NCI-H2196 treated with DMSO at 0.1 percent for 48 hours (cell line): ENCODE measurements around the gene KIAA1191.
"Not testable (repeated sequence)": the region's sequence is repeated elsewhere in the genome, so short reads cannot be mapped to it uniquely, and the experiment has no call there.

Experiments used
- DNase-seq: peaks from one replicate; lab custom pipeline; 2025; ENCODE audit not compliant: unreplicated experiment; lab: John Stamatoyannopoulos, UW

The KIAA1191 gene, protein sequence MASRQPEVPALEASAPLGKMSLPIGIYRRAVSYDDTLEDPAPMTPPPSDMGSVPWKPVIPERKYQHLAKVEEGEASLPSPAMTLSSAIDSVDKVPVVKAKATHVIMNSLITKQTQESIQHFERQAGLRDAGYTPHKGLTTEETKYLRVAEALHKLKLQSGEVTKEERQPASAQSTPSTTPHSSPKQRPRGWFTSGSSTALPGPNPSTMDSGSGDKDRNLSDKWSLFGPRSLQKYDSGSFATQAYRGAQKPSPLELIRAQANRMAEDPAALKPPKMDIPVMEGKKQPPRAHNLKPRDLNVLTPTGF

DNA sequence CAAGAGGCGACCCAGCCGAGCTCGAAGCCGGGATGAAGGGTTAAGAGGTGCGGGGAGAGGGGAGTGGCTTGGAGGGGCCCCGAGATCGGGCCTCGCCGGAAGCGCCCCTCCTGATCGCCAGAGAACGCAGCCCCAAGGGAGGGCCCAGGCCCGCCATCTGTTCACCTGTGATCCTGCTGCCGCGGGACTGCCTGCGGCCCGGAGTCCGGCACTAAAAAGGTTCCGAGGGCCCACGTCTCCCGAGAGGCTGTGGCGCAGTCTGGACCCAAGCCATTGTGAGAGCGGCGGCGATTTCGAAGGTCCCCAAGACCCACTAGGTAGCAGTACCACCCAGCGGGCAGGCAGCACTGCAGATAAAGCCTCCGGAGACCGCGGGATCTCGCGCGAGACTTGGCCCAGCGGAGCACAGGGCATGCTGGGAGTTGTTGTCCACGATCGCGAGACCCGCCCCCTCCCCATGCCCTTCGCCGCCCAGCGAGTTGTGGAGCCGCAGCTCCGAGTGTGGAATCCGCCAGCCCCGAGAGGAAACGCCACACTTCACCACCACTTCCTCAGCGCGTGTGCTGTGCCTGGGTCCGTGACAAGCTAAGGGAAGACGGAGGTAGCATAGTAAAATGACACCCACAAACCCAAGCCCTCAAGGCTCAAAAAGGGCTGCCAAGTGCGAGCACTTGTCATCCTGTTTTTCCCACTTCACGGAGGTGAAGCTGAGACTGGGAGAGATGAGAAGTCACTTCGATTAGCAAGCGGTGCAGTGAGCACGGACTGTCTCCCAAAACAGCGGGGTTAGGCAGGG, at the start of gene KIAA1191:
Gene KIAA1191, minus strand, starts transcription at position 328 of the 796 bp plus-strand sequence. CDS start 2,256 bp downstream, outside the sequence.
- DNase-seq = peak; percentile 82

DNA sequence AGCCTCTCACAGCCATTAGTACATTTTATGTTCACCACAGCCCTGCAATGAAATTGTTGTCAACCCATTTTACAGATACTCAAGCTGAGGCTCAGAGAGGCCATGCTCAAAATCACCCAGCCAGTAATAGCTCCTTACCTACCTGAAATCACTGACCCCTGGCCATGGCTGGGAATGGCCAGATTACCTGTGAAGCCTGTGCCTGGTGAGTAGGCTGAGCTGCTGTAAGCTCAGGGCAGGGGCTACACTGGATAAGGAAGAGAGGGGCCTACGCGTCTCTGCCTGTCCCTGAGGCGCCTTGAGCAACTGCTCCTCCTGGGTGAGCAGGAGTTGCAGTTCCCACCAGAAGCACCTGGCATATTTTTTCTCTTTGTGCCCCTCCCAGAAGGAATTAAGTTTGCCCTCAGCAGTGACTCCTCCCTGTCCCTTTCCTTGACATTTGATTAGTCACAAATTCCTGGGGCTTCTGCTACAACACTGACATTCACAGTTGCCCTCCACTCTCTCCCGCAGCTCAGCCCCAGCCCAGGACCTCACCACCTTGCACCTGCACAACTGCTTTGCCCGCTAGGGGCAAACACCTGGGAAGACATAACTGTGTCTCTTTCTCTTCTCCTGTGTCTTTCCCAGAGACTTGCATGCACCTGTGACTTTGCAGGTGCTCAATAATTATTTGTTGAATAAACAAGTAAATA, 49.1 kb upstream of the KIAA1191 start:
- no peak for DNase-seq

DNA sequence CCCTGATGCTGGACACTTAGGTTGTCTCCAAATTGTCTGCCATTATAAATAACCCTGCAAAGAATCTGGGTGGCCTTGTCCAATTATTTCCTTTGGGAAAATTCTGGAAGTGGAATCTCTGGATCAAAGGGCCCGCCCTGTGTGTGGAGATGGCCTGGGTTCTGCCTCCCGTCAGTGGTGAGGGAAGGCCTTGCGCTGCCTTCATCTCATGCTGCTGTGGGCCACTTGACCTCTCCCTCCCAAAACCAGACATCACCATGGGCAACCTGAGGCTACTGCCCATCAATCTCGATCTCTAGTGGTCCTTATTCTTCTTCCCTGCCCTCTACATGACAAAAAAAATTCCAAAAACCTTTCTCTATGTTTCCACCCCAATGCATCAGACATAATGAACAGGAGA, 48.2 kb upstream of the KIAA1191 start:
- no peak for DNase-seq

DNA sequence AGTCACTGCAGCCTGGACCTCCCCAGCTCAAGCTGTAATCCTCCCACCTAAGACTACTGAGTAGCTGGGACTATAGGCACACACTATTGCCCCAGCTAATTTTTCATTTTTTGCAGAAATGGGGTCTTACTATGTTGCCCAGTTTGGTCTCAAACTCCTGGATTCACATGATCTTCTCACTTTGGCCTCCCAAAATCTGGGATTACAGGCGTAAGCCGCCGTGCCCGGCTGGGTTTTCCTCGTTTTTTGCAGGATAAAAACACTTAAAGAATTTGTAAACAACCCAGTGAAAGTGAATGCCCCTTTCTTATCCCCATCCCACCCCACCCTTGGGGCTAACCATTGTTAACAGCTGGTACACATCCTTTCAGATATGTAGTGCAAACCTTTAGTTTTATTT, 47.0 kb upstream of the KIAA1191 start:
- no peak for DNase-seq

DNA sequence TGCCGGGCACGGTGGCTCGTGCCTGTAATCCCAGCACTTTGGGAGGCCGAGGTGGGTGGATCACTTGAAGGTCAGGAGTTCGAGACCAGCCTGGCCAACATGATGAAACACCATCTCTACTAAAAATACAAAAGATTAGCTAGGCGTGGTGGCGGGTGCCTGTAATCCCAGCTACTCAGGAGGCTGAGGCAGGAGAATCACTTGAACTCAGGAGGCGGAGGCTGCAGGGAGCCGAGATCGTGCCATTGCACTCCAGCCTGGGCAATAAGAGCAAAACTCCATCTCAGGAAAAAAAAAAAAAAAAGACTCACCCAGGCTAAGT, 46.6 kb upstream of the KIAA1191 start:
- DNase-seq = not testable (repeated sequence)

DNA sequence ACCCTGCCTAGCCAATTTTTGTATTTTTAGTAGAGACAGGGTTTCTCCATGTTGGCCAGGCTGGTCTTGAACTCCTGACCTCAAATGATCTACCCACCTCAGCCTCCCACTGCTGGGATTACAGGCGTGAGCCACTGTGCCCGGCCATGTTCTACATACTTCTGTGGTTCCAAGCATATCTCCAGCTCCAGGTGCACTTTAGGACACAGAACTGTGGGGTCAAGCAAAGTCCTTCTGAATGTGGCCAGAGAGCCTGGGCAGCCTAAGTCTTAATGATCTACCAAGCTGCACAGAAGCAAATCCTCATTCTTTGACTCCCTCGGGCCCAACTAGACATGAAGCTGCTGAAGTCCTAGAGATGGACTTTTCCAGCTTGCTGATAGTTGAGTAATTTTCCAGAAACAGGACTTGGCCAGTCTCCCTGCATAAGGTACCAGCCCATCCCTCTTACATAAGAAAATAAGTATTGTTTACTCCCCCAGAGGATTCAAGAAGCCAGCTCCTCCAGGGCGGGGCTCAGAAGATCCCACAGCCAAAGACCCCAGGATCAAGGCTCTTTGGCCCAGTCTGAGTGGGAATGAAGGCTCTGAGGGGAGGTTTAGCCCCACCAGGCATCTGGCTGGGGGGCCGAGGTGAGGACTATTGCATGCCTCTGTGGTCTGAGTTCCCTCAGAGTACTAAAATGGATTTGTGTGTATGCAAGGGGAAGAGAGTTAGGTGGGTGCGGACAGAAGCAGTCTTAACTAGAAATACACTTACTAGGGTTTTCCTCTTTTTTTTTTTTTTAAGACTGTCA, 46.1 kb upstream of the KIAA1191 start:
- no peak for DNase-seq

DNA sequence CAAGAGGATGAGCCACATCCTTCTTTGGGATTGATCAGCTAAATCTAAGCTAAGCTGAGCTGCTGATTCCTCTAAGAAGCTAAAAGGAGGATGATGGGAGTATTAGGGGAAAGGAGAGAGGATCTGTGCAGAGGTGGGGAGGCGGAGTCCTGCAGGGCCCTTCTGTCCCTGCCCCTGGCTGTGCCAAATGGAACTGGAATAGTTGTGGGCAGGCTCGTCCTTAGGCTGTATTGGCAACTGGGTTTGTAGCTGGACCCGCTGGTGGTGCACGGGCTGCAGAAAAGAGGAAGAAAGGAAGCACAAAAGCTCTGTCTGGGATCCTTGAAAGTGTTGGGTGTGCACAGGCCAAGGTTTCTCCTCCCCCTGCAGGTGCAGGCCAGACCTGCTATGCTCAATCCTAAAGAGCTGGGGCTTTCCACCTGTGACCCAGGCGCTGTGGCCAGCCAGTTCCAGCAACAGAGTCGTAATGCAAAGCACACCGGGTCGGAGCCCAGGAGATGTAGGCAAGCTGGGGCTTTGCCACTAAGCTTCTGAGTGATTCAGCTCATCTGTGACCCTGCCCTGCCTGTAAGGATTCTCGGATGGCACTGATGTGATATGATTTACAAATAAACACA, 45.0 kb upstream of the KIAA1191 start:
- DNase-seq = no peak

DNA sequence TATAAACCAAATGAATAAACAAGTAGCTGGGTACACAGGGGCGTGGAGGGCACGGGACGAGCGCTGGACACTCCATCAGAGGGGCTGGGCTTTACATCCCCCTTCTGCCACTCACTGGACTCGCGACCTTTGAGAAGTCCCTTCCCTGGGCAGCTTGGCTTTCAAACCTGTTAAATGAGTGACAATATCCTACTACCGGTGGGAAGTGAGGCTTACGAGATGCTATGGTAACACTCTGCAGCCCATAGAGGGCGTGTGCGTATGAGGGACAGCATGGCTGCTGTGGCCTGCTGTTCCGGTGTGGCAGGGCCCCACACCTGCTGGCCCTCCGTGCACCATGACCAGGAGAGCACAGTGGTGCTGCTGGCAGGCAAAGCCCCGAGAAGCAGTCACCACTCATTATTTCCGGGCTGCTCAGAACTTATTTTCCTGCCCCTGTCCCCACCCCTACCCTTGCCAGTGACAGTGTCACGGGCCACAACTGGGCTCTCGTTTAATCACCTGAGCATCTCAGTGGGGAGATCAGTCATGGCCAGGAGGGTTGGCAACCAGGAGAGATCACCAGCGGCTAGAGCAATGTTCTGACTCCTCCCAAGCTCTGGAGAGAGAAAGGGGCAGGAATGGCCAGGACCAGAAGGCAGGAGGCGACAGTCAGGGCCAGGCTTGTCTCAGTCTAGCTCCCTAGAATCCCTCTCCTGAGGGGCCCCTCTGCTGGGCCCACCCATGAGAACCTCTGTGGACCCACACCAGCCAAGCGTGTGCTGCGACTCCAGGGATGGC, 44.3 kb upstream of the KIAA1191 start:
- no peak for DNase-seq

DNA sequence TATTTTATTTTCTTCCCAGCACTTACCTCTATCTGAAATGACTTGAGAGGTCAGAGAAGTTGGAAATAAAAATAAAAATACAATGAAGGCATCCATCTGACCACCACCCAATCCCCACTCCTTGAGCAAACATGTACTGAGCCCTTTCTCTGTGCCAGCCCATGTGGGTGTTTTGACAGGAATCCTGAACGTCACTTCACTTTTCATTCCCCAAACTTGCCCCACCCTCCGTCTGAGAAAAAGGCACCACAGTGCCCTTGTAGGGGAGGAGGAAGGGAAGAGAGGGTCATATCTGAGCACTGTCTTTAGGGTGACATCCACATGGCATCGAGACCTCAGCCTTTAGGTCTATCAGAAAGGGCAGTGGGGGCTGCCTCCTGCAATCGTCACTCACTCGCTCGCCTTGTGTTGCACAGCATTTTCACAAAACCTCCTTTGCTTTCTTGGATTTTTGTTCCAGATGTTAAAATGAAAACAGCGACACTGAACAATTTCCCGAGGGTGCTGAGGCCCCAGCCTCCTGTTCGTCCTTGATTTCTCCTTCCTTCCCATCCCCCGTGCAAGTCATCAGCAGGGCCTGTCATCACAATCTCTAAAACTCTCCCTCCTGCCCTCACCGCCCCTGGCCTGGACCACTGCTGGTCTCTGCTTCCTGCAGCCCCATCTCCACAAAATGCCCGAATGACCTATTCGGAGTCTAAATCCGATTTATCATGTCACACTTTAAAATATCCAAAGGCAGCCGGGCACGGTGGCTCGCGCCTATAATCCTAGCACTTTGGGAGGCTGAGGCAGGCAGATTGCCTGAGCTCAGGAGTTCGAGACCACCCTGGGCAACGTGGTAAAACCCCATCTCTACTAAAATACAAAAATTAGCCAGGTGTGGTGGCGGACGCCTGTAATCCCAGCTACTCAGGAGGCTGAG, 40.0 kb upstream of the KIAA1191 start:
- no peak for DNase-seq

DNA sequence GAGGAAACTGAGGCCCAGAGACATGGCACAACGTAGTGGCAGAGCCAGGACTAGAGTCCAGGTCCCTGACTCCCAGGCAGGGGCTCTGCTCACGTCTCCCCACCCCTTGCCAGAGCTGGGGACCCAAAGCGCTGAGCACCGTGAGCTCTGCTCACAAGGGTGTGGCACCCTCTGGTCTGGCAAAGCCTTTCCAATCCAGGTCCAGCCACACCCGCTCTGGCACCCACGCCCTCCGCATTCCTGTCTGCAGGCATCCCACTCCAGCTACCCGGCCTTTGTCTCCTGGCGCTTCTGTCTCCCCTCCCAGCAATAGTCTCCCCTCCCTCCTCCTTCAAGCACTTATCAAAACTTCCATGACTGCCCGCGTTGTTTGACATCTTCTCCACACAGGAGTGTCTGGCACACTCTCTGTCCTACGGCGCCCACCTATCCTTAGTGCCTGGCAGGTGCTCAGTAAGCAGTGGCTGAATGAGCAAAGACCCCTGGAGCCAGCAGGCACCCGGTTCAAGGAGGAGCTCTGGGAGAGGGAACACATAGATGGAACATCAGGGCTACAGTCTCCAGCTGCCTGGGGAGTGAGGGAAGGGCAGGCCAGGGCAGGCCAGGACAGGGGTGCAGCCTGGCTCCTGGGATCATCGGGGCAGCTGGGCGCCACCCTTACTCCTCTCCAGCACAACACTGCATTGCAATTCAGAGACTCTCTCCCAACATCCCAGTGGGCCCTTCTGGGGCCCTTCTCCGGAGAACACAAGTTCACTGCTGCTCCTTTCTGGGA, 39.0 kb upstream of the KIAA1191 start:
- DNase-seq = no peak

DNA sequence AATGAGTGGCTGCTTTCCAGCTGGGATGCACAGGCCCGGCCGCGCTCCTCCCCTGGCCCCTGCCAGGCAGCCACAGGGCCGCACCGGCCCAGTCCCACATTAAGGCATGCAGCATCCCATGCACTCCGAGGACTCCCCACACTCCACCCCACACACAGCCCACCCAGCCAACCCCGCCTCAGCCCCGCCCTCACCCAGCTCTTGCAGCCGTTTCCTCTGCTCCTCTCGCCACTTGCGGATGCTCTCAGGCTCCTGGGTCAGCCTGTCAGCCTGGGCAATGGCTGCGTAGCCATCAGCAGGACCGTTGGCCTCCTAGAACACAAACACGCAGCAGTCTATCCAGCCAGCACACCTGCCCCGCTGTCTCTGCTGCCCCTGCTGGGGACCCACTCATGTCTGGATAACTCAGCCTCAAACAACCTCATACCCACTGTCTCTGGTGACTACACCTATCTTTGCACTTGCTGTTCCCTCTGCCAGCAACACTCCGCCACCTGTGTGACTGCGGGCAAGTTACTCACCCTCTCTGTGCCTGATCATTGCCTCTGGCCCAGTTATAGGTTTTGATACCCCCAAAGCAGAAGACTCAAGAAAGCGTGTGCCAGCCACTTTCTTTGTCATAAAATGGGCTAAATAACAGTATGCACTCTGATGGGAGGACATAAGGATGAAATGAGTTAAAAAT, 36.3 kb upstream of the KIAA1191 start:
- no peak for DNase-seq

DNA sequence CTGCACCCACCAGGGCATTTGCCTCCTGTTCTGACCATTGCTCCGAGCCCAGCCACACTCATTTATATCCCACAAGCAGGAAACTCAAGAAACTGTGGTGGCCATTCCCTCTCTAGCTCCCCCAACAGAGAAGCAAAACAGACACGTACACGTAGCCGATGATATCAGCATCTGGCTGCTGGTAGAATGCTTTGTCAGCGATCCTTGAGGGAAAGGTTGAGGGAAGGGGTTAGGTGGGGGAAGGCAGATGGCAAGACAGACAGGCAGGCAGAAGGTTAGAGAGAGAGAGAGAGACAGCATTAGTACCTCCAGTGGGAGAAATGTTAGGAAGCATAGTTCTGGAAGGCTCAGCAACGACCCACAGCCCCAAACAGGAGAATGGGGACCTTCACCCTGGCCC, 34.8 kb upstream of the KIAA1191 start:
- DNase-seq = no peak

DNA sequence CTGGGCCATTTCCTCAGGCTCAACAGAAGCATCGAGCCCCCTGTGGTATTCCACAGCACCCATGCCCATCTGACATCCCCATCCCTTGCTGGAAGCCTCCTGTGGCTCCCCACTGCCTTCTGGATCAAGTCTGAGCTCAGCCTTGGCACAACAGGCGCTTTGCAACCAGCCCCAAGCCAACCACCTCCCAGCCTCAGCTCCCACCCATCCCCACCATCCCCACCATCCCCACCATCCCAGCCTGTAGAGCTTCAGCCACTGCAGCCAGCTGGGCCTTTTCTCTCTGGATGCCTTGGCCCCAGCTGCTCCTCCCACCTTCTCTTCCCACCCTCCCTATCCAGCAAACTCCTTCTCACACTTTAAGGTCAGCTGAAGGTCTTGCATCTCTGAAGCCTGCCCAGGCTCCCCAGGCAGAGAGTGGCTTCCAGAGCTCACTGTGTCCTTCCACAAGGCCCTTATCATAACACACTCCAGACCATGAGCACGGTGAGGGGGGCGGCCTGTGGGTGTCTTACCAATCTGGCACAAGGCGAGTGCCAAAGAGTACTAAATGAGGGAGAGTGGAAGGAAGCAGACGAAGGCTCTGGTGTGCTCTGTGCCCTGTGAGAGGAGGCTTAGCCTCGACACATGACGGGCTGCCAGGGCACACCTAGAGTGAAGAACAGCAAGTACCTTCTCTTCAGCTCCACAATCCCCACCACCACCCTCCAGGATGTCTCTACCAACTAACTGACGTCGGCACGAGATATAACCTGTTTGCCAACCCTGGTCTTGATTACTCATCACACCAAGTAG, 33.5 kb upstream of the KIAA1191 start:
- DNase-seq = no peak

DNA sequence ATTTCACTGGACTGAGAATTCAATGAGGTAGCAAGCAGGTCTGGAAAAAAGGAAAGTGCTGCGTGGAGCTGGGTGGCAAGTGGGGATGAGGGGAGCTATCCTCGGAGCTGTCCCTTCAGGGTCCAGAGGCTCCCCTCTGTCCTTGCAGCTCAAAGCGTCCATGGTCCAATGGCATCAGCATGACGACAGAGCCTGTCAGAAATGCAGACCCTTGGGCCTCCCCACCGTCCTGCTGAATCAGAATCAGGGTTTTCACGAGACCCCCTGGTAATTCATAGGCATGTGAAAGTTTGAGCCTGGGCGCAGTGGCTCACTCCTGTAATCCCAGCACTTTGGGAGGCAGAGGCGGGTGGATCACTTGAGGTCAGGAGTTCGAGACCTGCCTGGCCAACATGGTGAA, 32.5 kb upstream of the KIAA1191 start:
- DNase-seq = no peak

DNA sequence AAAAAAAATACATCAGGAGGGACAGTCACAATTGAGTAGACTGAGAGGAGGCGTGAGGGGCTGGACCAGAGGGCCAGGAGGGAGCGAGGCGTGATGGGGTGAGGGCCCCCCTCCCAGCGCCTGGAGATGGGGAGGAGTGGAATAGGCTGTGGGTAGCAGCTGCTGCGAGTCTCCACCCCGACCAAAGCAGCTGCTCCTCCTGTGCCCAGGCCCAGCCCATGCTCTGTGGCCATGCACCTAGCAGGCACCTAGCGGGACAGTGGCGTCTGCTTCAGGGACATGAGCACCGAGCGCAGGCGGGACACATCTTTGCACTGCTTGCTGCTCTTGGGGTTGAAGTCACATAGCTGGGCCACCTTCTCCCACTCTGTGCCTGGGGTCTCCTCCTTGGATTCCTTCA, 31.0 kb upstream of the KIAA1191 start:
- no peak for DNase-seq

DNA sequence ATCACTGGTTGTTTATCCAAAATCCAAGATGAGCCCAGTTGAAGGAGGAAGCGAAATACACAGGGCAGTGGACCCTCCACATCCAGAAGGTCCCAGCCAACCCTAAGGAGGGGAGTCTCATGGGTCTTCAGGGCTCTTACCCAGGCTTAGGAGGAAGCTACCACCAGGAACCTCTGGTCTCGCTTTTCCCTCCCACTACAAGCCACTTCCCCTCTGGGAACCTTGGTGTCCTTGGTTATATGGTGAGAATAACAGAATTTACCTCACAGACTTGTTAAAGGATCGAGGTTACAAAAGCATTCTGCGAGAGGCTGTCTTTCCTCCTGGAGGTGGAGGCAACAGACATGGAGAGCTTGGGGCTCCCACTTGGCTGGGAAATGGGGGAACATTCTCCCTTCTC, 30.4 kb upstream of the KIAA1191 start:
- DNase-seq = no peak

DNA sequence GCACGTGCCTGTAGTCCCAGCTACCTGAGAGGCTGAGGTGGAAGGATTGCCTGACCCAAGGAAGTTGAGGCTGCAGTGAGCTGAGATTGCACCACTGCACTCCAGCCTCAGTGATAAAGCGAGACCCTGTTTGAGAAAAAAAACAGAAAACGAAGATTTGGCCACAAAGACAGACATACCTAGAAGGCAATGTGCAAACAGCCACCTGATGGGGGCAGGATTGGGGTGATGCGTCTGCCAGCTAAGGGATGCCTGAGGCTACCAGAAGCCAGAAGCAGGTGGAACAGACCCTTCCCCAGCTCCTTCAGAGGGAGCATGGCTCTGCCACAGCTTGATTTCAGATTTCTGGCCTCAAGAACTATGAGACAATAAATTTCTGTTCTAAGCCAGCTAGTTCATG, 29.9 kb upstream of the KIAA1191 start:
- DNase-seq = no peak
